Measurements from ENCODE around the gene FOXA1. TPM values are rescaled to one million over a fixed set of nuclear protein-coding genes. Genes with fewer than 3 reads are reported as not detected.

FOXA1 gene
- total and polyA plus RNA-seq, 2 of the 8 experiments (the other 6 are each of a cell fraction or from before 2014, with no cell fraction given): 0.08 to 0.20 TPM

GRCh38 chr14:37569729-37570128 is 25.3 kb downstream of the FOXA1 start:
- H3K36me3 ChIP-seq (ENCODE audit: control insufficient read depth in 2 of 4, insufficient read depth in 4 of 4, low read length in 3 of 4): no peaks in the 10 kb centered on the region
- no peak for FAIRE-seq
- no peaks in the 10 kb centered on the region for H3K9me3 ChIP-seq (ENCODE audit: insufficient read depth in 2 of 2, low read depth in 1 of 2, low read length in 1 of 2)
- POLR2A ChIA-PET (ENCODE audit: partially characterized antibody): no interaction called here
- WGBS, 2 experiments (ENCODE audit: extremely low coverage in 1 of 2, insufficient coverage in 1 of 2, insufficient read length in 1 of 2, insufficient replicate concordance in 2 of 2, low coverage in 1 of 2, low lambda C conversion rate in 2 of 2, missing lambda C conversion rate in 1 of 2): 83% methylated on average over 7 of the region's 7 CpGs; no CpG with 5 or more reads in 1 of the 2 experiments
- no peak overlapping the region for H2BK120ac ChIP-seq (replicated peaks; ENCODE audit: low read depth, low read length)
- H3K4ac ChIP-seq (replicated peaks; ENCODE audit: insufficient read length, low read depth, low read length): no peak overlapping the region
- H3K4me2 ChIP-seq (ENCODE audit: insufficient read depth in 1 of 2, low read depth in 2 of 2, low read length in 2 of 2): no peak overlapping the region
- no peaks in the 10 kb centered on the region for H3K23me2 ChIP-seq (ENCODE audit: low read depth, low read length)
- no peak overlapping the region for H2AK5ac ChIP-seq (ENCODE audit: low read depth, low read length)
- H2AFZ ChIP-seq (ENCODE audit: low read length): no peak overlapping the region
- no peak overlapping the region for H2BK5ac ChIP-seq (ENCODE audit: low read depth, low read length)
- no peak overlapping the region for H3K9ac ChIP-seq (replicated peaks in 1 of 4; ENCODE audit: extremely low read depth in 1 of 4, low read depth in 3 of 4, low read length in 3 of 4)
- H3K79me1 ChIP-seq (ENCODE audit: low read depth, low read length): no peaks in the 10 kb centered on the region
- H3K27ac ChIP-seq (ENCODE audit: low read depth, low read length): no peak overlapping the region
- no peak overlapping the region for H2BK20ac ChIP-seq (ENCODE audit: low read length)
- H4K20me1 ChIP-seq (replicated peaks in 1 of 2; ENCODE audit: control insufficient read depth in 1 of 2, insufficient read depth in 2 of 2, low read length in 2 of 2): no peaks in the 10 kb centered on the region
- CTCF ChIA-PET (ENCODE audit: partially characterized antibody): interaction anchor here (0.9 to 2.3 kb wide), 4 partner anchors 22 to 339 kb away, joined by 3 to 7 read pairs (median 5); no protein-coding TSS in a partner anchor
- no peak overlapping the region for H4K8ac ChIP-seq (ENCODE audit: extremely low read depth, insufficient read depth, low read length)
- no peak overlapping the region for H3K18ac ChIP-seq (ENCODE audit: extremely low read depth, low read length)
- peak; percentile 71; the same call in 1 of the 2 replicates for TF ChIP-seq CEBPB (IDR thresholded peaks at IDR 0.05; ENCODE audit: low read depth, low read length)
- no peak for TF ChIP-seq SIX5 (IDR thresholded peaks at IDR 0.05; ENCODE audit: low read depth, low read length)
- H3K14ac ChIP-seq (ENCODE audit: insufficient read length): no peak overlapping the region
- no peak overlapping the region for H2BK15ac ChIP-seq (ENCODE audit: low read length)
- peaks cover 0 to 1% (median 0%) of the 10 kb centered on the region in 4 experiments; a peak in 1 of 7 replicates for H3K4me1 ChIP-seq (replicated peaks in 1 of 4; ENCODE audit: control insufficient read depth in 3 of 4, insufficient read depth in 4 of 4, low read length in 3 of 4)
- no peaks in the 10 kb centered on the region for H3K79me2 ChIP-seq (ENCODE audit: control insufficient read depth in 1 of 2, insufficient read depth in 2 of 2, low read length in 2 of 2)
- H3K4me3 ChIP-seq (ENCODE audit: extremely low read depth in 1 of 4, insufficient read depth in 2 of 4, low read depth in 3 of 4, low read length in 4 of 4): no peak overlapping the region
- H3K27me3 ChIP-seq (replicated peaks in 1 of 4; ENCODE audit: control insufficient read depth in 3 of 4, extremely low read depth in 1 of 4, insufficient read depth in 3 of 4, low read length in 3 of 4): no peaks in the 10 kb centered on the region
- no peak for DNase-seq (ENCODE audit: low read depth in 1 of 2, low spot score in 2 of 2)
- H4K5ac ChIP-seq (ENCODE audit: insufficient read length, low read depth, low read length): no peak overlapping the region
- H2BK12ac ChIP-seq (ENCODE audit: low read depth, low read length): no peak overlapping the region
- H3K23ac ChIP-seq (ENCODE audit: insufficient read length): no peak overlapping the region
- no peak overlapping the region for H3K56ac ChIP-seq (replicated peaks; ENCODE audit: insufficient read length, low read depth, low read length)
- no peak overlapping the region for H4K91ac ChIP-seq (replicated peaks; ENCODE audit: insufficient read length, low read length)
